Heart left ventricle (tissue), 16 donors: ENCODE results near the gene HSD3B2. TPM values are rescaled to one million over a fixed set of nuclear protein-coding genes. Genes with fewer than 3 reads are reported as not detected.

Experiments
- ATAC-seq, 4 donors: fragments of 200-7000 bp; cut with Tn5 transposase; one replicate each; pipeline ENCODE4 v1.9.1; 2020 to 2022; ENCODE audit warnings: moderate library complexity in 4 of 4, mild to moderate bottlenecking in 3 of 4, moderate number of reproducible peaks in 1 of 4
- DNase-seq, 5 donors: peaks; one replicate each; pipeline ENCODE4 v3.0.0-alpha.2; 2020
- H3K27ac ChIP-seq, 12 donors: fragments of 200-600 bp; sonication (generic) in 4 of 12; one replicate each; pipeline versions ENCODE4 v1.5.0 to v1.8.0; 2016 to 2022; ENCODE audit warnings: mild to moderate bottlenecking in 2 of 12
- H3K27me3 ChIP-seq, 9 donors: fragments of 200-600 bp; sonication (generic) in 2 of 9; one replicate each; pipeline versions ENCODE4 v1.5.1 to v1.8.0; 2016 to 2022; ENCODE audit warnings: mild to moderate bottlenecking in 3 of 9
- H3K36me3 ChIP-seq, 9 donors: fragments of 200-600 bp; sonication (generic) in 2 of 9; one replicate each; pipeline versions ENCODE4 v1.5.0 to v1.8.0; 2018 to 2022; ENCODE audit warnings: mild to moderate bottlenecking in 2 of 9
- H3K4me1 ChIP-seq, 12 donors: fragments of 200-600 bp; sonication (generic) in 4 of 12; one replicate each; pipeline versions ENCODE4 v1.5.0 to v1.8.0; 2016 to 2022; ENCODE audit warnings: mild to moderate bottlenecking in 3 of 12
- H3K4me3 ChIP-seq, 12 donors: fragments of 200-600 bp; sonication (generic) in 4 of 12; one replicate each; pipeline versions ENCODE4 v1.5.0 to v1.8.0; 2017 to 2022; ENCODE audit warnings: mild to moderate bottlenecking in 9 of 12, moderate library complexity in 4 of 12
- H3K9me3 ChIP-seq, 12 donors: fragments of 200-600 bp; sonication (generic) in 4 of 12; one replicate each; pipeline versions ENCODE4 v1.5.0 to v1.8.0; 2016 to 2022; ENCODE audit warnings: mild to moderate bottlenecking in 1 of 12
- POLR2A ChIP-seq, 2 donors: fragments of 450-650 bp; IDR thresholded peaks; one replicate each; pipeline ENCODE4 v1.6.1; 2017; ENCODE audit warnings: antibody characterized with exemption in 2 of 2, mild to moderate bottlenecking in 2 of 2, moderate library complexity in 2 of 2
- WGBS, 4 donors: extraction: QIAGEN DNeasy Blood & Tissue Kit in 2 of 4; methylation state at CpG; one replicate each; pipeline versions ENCODE4 v1.1.5 to v1.1.7; 2013 to 2018; 5-methylcytosine and 5-hydroxymethylcytosine counted together
- intact Hi-C, 10 donors: fragments of 100-400 bp; cut with DNase I; formaldehyde crosslinking; loops; one replicate each; pipeline versions ENCODE4 v1.11.1 to v1.14.2; 2022
- polyA plus RNA-seq, 2 donors: library from polyadenylated mRNA; stranded (reverse); fragments of 200-250 nt; gene quantifications; one replicate each; pipeline ENCODE4 v1.2.3, GENCODE V29; 2013
- total RNA-seq, 9 donors: library from RNA; depleted of rRNA in 2 of 9; stranded (reverse); fragments of >200 nt in 2 of 9; fragmentation: NEBNext Ultra II Directional in 3 of 9; extraction: Animal tissue kit (Norgen Biotek cat#: 25700) in 3 of 9; gene quantifications; one replicate each; pipeline versions ENCODE4 v1.1.0 to v1.2.4, GENCODE V29; 2016 to 2023
- TF ChIP-seq, protein P1 (sequence below), 12 donors: fragments of 200-600 bp; sonication (generic) in 4 of 12; IDR thresholded peaks; one replicate each; pipeline versions ENCODE4 v1.5.0 to v1.8.0; 2018 to 2022; ENCODE audit warnings: antibody characterized with exemption in 12 of 12, mild to moderate bottlenecking in 5 of 12
- donor health status: ischemic (EF 13 %, LVEDD 7.1; RV severe dilation, severe dysfunction).
- donor health status: healthy with polysubstance abuse.
- donor health status: DM: no; HTN: yes; CAD: no.
- donor health status: DM: no; HTN: no; CAD: no.
- donor health status: ischemic (EF 25% LVEDD 6.9; RV normal size, moderate dysfunction).
- donor health status: ischemic (EF 25% LVEDD 5.7; RV mildly dilated, moderate dysfunction).
- donor health status: healthy.
- donor health status: DM: yes; HTN: yes; CAD: no.
- donor health status: ischemic (EF 35%, LVEDD 5.7; RV mildly dilated, moderate dysfunction).
- donor health status: nonischemic (EF 11% LVEDD 7.7; RV severe dilation, severe dysfunction).
- donor health status: DM: yes; HTN: yes; CAD: no.
- donor health status: PGD.
- donor health status: ischemic (EF 29% LVEDD 5.4; RV normal size, mild dysfunction).
- donor health status: nonischemic (EF 23%, LVEDD 6.1; RV moderate dilation, normal function).

Gene HSD3B2
- total and polyA plus RNA-seq, 11 donors = not detected

DNA sequence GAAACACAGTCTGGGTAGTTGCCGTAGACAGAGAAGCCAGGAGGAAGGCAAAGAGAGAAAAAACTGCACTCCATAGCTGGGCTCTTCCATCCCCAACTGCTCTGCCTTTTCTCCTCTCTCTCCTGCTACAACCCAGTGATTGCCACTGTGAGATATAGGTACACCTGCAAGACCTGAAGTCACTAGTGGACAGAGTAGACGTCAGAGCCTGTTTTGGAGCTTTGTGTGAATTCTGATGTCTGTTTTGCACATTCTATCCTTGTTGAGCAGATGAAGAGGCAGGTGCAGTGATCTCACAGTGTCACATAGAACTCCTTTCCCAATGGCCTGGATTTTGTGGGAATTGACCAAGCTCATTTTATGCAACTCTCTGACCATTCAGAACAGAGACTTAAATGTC, 44.2 kb upstream of the HSD3B2 start:
- Histone ChIP-seq H3K27me3 (peaks cover 0 to 5% (median 0%) of the 10 kb centered on the region in 9 donors), H3K27ac (no peak overlapping the region), H3K4me3 (no peak overlapping the region), H3K9me3 (no peaks in the 10 kb centered on the region), H3K36me3 (no peaks in the 10 kb centered on the region), H3K4me1 (no peaks in the 10 kb centered on the region)
- no peak for ATAC-seq
- intact Hi-C loops = loop anchor here in 2 of 10 donors (5.0 kb wide), 2 partner anchors 83 to 1218 kb away; no protein-coding TSS in a partner anchor
- no peak for DNase-seq
- TF ChIP-seq, protein P1, sequence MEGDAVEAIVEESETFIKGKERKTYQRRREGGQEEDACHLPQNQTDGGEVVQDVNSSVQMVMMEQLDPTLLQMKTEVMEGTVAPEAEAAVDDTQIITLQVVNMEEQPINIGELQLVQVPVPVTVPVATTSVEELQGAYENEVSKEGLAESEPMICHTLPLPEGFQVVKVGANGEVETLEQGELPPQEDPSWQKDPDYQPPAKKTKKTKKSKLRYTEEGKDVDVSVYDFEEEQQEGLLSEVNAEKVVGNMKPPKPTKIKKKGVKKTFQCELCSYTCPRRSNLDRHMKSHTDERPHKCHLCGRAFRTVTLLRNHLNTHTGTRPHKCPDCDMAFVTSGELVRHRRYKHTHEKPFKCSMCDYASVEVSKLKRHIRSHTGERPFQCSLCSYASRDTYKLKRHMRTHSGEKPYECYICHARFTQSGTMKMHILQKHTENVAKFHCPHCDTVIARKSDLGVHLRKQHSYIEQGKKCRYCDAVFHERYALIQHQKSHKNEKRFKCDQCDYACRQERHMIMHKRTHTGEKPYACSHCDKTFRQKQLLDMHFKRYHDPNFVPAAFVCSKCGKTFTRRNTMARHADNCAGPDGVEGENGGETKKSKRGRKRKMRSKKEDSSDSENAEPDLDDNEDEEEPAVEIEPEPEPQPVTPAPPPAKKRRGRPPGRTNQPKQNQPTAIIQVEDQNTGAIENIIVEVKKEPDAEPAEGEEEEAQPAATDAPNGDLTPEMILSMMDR (IDR thresholded peaks at IDR 0.05) = no peak
- TF ChIP-seq POLR2A (IDR thresholded peaks at IDR 0.05) = no peak
- 58 to 77% (median 75%) methylated on average over 2 of the region's 2 CpGs for WGBS, 4 donors

DNA sequence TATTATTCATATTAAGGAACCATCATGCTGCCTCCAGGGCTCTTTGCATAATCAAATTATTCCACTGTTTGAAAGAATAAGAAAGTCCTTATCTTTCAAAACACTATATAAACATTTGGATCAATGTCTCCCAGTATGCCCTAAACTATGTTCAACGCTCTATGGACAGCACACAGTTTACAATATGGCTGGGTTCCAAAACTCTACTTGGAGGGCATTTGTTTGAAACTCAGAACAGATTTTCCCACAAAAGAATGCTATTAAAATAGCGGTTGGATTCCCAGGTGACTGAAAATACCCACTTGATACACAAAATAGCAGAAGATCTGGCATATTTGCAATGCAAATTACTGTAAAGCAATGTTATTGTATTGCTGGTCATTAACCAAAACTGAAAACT, 43.1 kb upstream of the HSD3B2 start:
- Histone ChIP-seq H3K36me3 (no peaks in the 10 kb centered on the region), H3K4me1 (no peaks in the 10 kb centered on the region), H3K27me3 (peaks cover 0 to 5% (median 0%) of the 10 kb centered on the region in 9 donors), H3K9me3 (no peaks in the 10 kb centered on the region), H3K27ac (no peak overlapping the region), H3K4me3 (no peak overlapping the region)
- intact Hi-C loops = loop anchor here in 2 of 10 donors (5.0 kb wide), 2 partner anchors 85 to 1220 kb away; no protein-coding TSS in a partner anchor
- no peak for DNase-seq
- WGBS, 4 donors = 59 to 69% (median 63%) methylated on average over 2 of the region's 2 CpGs
- ATAC-seq = no peak
- no peak for TF ChIP-seq POLR2A (IDR thresholded peaks at IDR 0.05)
- TF ChIP-seq, protein P1 (IDR thresholded peaks at IDR 0.05) = no peak

DNA sequence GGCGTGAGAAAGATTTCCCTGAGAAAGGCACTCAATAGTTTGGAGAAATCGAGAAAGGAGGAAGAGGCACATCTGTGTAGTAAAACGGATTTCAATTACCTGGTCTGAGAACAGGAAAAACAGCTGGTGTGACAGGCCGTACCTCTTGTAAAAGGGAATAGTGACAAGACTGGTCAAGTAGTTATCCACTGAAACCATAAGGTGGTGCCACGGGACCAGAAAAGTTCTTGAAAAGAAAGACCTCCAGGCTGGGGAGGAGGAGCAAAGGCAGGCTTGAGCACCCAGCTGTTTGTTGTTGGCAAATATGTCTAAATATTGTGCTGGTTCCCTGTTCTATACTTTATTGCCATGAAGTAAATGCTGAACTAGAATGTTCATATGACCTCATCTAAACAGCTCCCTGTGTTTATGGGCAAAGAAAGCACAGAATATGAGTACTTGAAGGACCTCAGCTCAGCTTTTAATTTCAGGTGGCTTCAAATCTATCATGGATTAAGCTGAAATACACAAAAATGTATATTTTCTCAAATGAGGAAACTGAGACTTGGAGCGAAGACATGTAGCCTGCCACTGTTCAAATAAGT, 42.4 kb upstream of the HSD3B2 start:
- no peak overlapping the region for H3K27ac ChIP-seq
- no peaks in the 10 kb centered on the region for H3K4me1 ChIP-seq
- no peak overlapping the region for H3K4me3 ChIP-seq
- DNase-seq (peak in 1 of 5 donors; percentile 11), ATAC-seq (no peak)
- peaks cover 0 to 5% (median 0%) of the 10 kb centered on the region in 9 donors for H3K27me3 ChIP-seq
- WGBS, 4 donors = 29 to 38% (median 35%) methylated on average over 6 of the region's 6 CpGs
- H3K9me3 ChIP-seq = no peaks in the 10 kb centered on the region
- no peaks in the 10 kb centered on the region for H3K36me3 ChIP-seq
- TF ChIP-seq, protein P1 (IDR thresholded peaks at IDR 0.05) = peak in 5 of 12 donors; percentile 14 to 30 (median 26)
- TF ChIP-seq POLR2A (IDR thresholded peaks at IDR 0.05) = no peak
- intact Hi-C loops = loop anchor here in 2 of 10 donors (5.0 kb wide), 2 partner anchors 85 to 1220 kb away; no protein-coding TSS in a partner anchor

DNA sequence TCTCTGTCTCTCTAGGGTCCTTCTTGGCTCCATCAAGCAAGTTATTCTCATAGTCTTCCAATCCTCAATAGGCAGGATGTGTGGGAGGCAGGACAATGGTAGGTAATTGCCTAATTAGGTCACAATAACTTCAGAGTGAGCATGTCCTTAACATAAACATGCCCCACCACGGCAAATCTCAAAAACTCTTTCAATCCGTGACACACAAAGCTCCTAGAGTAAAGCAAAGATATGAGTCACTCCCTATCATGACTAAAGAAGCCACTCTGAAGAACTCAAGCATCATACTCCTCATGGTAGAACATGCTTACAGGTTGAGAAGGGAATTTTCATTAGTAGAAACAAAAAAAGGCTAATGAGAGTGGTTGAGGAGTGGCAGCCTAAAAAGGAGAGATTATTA, 41.5 kb upstream of the HSD3B2 start:
- Histone ChIP-seq H3K4me1 (no peaks in the 10 kb centered on the region), H3K4me3 (no peak overlapping the region), H3K36me3 (no peaks in the 10 kb centered on the region), H3K9me3 (no peaks in the 10 kb centered on the region), H3K27ac (no peak overlapping the region), H3K27me3 (no peaks in the 10 kb centered on the region)
- no peak for DNase-seq
- intact Hi-C loops = loop anchor here in 2 of 10 donors (5.0 kb wide), 2 partner anchors 86 to 1221 kb away; no protein-coding TSS in a partner anchor
- no peak for ATAC-seq
- WGBS, 4 donors = 51 to 66% (median 61%) methylated on average over 2 of the region's 2 CpGs
- no peak for TF ChIP-seq POLR2A (IDR thresholded peaks at IDR 0.05)
